CD14-positive monocyte (primary cell): ENCODE results near the gene PTPRH. TPM values are rescaled to one million over a fixed set of nuclear protein-coding genes. Genes with fewer than 3 reads are reported as not detected.
A peak's percentile ranks its signal among the peaks of the same experiment; 100 is the strongest.

Experiments used
- DNase-seq, 3 donors: peaks; one replicate each; pipeline ENCODE4 v3.0.0-alpha.2; 2011 to 2022
- H2AFZ ChIP-seq: 2 replicates; pipeline ENCODE4 v1.6.0; 2012; ENCODE audit warnings: mild to moderate bottlenecking, low read depth, low read length, inconsistent platforms; ENCODE audit not compliant: insufficient read depth, poor library complexity, severe bottlenecking
- H3K27ac ChIP-seq, 2 donors: 1 replicate in 1 of 2; 2 replicates in 1 of 2; pipeline ENCODE4 v1.5.1; 2012 to 2013; ENCODE audit warnings: low read length in 2 of 2, control low read depth in 1 of 2, inconsistent platforms in 1 of 2, low read depth in 1 of 2, mild to moderate bottlenecking in 1 of 2
- H3K27me3 ChIP-seq, 2 donors: one replicate each; pipeline versions ENCODE4 v1.6.0 to v1.6.1; 2011 to 2013; ENCODE audit warnings: low read length in 2 of 2; ENCODE audit not compliant: control insufficient read depth in 2 of 2, insufficient read depth in 2 of 2
- H3K36me3 ChIP-seq, 2 donors: replicated peaks in 1 of 2; 1 replicate in 1 of 2; 2 replicates in 1 of 2; pipeline versions ENCODE4 v1.5.1 to v1.6.1; 2012 to 2013; ENCODE audit warnings: low read length in 2 of 2, control low read depth in 1 of 2, inconsistent platforms in 1 of 2, mild to moderate bottlenecking in 1 of 2; ENCODE audit not compliant: insufficient read depth in 2 of 2, control insufficient read depth in 1 of 2
- H3K4me1 ChIP-seq, 2 donors: 1 replicate in 1 of 2; 2 replicates in 1 of 2; pipeline versions ENCODE4 v1.5.1 to v1.6.1; 2012 to 2013; ENCODE audit warnings: low read length in 2 of 2, control low read depth in 1 of 2, inconsistent platforms in 1 of 2, mild to moderate bottlenecking in 1 of 2, moderate library complexity in 1 of 2; ENCODE audit not compliant: insufficient read depth in 2 of 2, control insufficient read depth in 1 of 2
- H3K4me2 ChIP-seq: replicated peaks from 2 replicates; pipeline ENCODE3; 2012; ENCODE audit warnings: low read length, moderate library complexity, mild to moderate bottlenecking; ENCODE audit not compliant: poor library complexity, severe bottlenecking; ENCODE audit errors: extremely low read depth
- H3K4me3 ChIP-seq, 3 experiments: fragments of 200-600 bp in 1 of 3; sonication (generic) in 1 of 3; replicated peaks in 1 of 3; 1 replicate in 2 of 3; 2 replicates in 1 of 3; pipeline ENCODE4 v1.5.1; 2011 to 2013; ENCODE audit warnings: low read length in 3 of 3, mild to moderate bottlenecking in 3 of 3, control low read depth in 2 of 3, low read depth in 2 of 3, inconsistent platforms in 1 of 3, moderate library complexity in 1 of 3
- H3K79me2 ChIP-seq: 2 replicates; pipeline ENCODE4 v1.6.0; 2012; ENCODE audit warnings: mild to moderate bottlenecking, control low read depth, inconsistent platforms, low read length, moderate library complexity; ENCODE audit not compliant: insufficient read depth
- H3K9ac ChIP-seq: 2 replicates; pipeline ENCODE4 v1.6.0; 2017; ENCODE audit warnings: low read length, mild to moderate bottlenecking; ENCODE audit not compliant: insufficient read depth, poor library complexity, severe bottlenecking
- H3K9me3 ChIP-seq, 2 donors: replicated peaks in 1 of 2; 1 replicate in 1 of 2; 2 replicates in 1 of 2; pipeline versions ENCODE4 v1.5.1 to v1.6.1; 2012 to 2013; ENCODE audit warnings: low read length in 2 of 2, control low read depth in 1 of 2; ENCODE audit not compliant: control insufficient read depth in 1 of 2, insufficient read depth in 1 of 2
- H4K20me1 ChIP-seq: 2 replicates; pipeline ENCODE4 v1.6.0; 2012; ENCODE audit warnings: mild to moderate bottlenecking, low read length, control low read depth, moderate library complexity; ENCODE audit not compliant: insufficient read depth
- H3K27ac Mint-ChIP-seq, 7 donors: one replicate each; pipeline ENCODE4 v1.8.0; 2020; ENCODE audit warnings: mild to moderate bottlenecking in 7 of 7, mixed read lengths in 7 of 7, moderate library complexity in 6 of 7, inconsistent platforms in 2 of 7
- H3K27me3 Mint-ChIP-seq, 3 donors: one replicate each; pipeline ENCODE4 v1.8.0; 2021 to 2022; ENCODE audit warnings: low read depth in 3 of 3, mild to moderate bottlenecking in 3 of 3, mixed read lengths in 3 of 3, moderate library complexity in 3 of 3, inconsistent platforms in 1 of 3
- H3K36me3 Mint-ChIP-seq, 2 donors: one replicate each; pipeline ENCODE4 v1.8.0; 2020; ENCODE audit warnings: mixed read lengths in 2 of 2, inconsistent platforms in 1 of 2, mild to moderate bottlenecking in 1 of 2
- H3K4me1 Mint-ChIP-seq: one replicate; pipeline ENCODE4 v1.8.0; 2020; ENCODE audit warnings: mild to moderate bottlenecking, mixed read lengths
- H3K4me3 Mint-ChIP-seq, 2 donors: one replicate each; pipeline ENCODE4 v1.8.0; 2020; ENCODE audit warnings: mild to moderate bottlenecking in 2 of 2, mixed read lengths in 2 of 2, moderate library complexity in 1 of 2
- H3K9me3 Mint-ChIP-seq, 7 donors: one replicate each; pipeline ENCODE4 v1.8.0; 2020 to 2022; ENCODE audit warnings: mixed read lengths in 7 of 7, mild to moderate bottlenecking in 6 of 7, moderate library complexity in 6 of 7, inconsistent platforms in 2 of 7
- CTCF ChIP-seq: fragments of 200-600 bp; IDR thresholded peaks from one replicate; pipeline ENCODE4 v1.8.0; 2022; ENCODE audit warnings: antibody characterized with exemption, mild to moderate bottlenecking
- WGBS: methylation state at CpG from one replicate; pipeline ENCODE4 v1.1.5; 2013; ENCODE audit warnings: missing lambda C conversion rate; ENCODE audit not compliant: insufficient coverage; 5-methylcytosine and 5-hydroxymethylcytosine counted together
- intact Hi-C, 2 donors: fragments of 100-400 bp; cut with micrococcal nuclease; formaldehyde crosslinking; loops; one replicate each; pipeline versions ENCODE4 v1.15.0 to v1.15.1; 2023
- polyA plus RNA-seq, 3 donors: library from polyadenylated mRNA; depleted of rRNA in 1 of 3; unstranded in 2 of 3; stranded (reverse) in 1 of 3; fragments of 300-500 nt in 2 of 3; fragments of >200 nt in 1 of 3; fragmentation: Illumina TruSeq in 2 of 3; gene quantifications; 1 replicate in 2 of 3; 2 replicates in 1 of 3; pipeline ENCODE4 v1.2.3, GENCODE V29; 2012 to 2021

The PTPRH gene
- polyA plus RNA-seq, 3 donors = 0.08 to 0.53 TPM; not detected in 1

- no peak within 1 kb of the TSS for H3K9ac ChIP-seq
- peaks cover 13% of the 10 kb centered on the region for H3K4me1 Mint-ChIP-seq
- no peaks in the 10 kb centered on the region for H4K20me1 ChIP-seq
- peak within 1 kb of the TSS; percentile 56 for H3K4me2 ChIP-seq
- H3K36me3 ChIP-seq = no peaks in the 10 kb centered on the region
- peaks cover 10 to 20% of the 10 kb centered on the region in 2 donors for H3K9me3 ChIP-seq
- no peak within 1 kb of the TSS for H2AFZ ChIP-seq
- peaks cover 69 to 80% (median 76%) of the 10 kb centered on the region in 3 donors for H3K27me3 Mint-ChIP-seq
- 1% methylated on average over 60 of the region's 68 CpGs for WGBS
- H3K4me3 ChIP-seq = peak within 1 kb of the TSS in 1 of 3 experiments; percentile 45
- H3K9me3 Mint-ChIP-seq = peaks cover 7 to 25% (median 21%) of the 10 kb centered on the region in 7 donors
- intact Hi-C loops = no loop called here
- peak within 1 kb of the TSS; percentile 43 to 89 for H3K4me3 Mint-ChIP-seq
- TF ChIP-seq CTCF = no peak
- peaks cover 20 to 72% of the 10 kb centered on the region in 2 donors for H3K27me3 ChIP-seq
- H3K27ac ChIP-seq = no peak within 1 kb of the TSS
- peaks cover 2 to 5% of the 10 kb centered on the region in 2 donors for H3K36me3 Mint-ChIP-seq
- DNase-seq = no peak
- peak within 1 kb of the TSS in 4 of 7 donors; percentile 11 to 71 (median 48) for H3K27ac Mint-ChIP-seq
- no peaks in the 10 kb centered on the region for H3K79me2 ChIP-seq
- peaks cover 10 to 15% of the 10 kb centered on the region in 2 donors for H3K4me1 ChIP-seq
These were observed 29.5 kb downstream of the PTPRH start, which contains the start of gene SYT5 for GRCh38 chr19:55179606-55180484. TSS of gene SYT5 (minus strand) at chr19:55180289. CDS start at chr19:55179041, 1,248 bp downstream.

- peak; percentile 42 to 63 (median 49) for DNase-seq
- Histone ChIP-seq H3K79me2 (no peaks in the 10 kb centered on the region), H3K36me3 (no peaks in the 10 kb centered on the region), H3K4me2 (peak overlapping the region; percentile 56), H4K20me1 (no peaks in the 10 kb centered on the region), H3K27ac (no peak overlapping the region), H2AFZ (no peak overlapping the region), H3K4me1 (peaks cover 14 to 21% of the 10 kb centered on the region in 2 donors), H3K9ac (no peak overlapping the region), H3K4me3 (peak overlapping the region in 1 of 3 experiments; percentile 45), H3K27me3 (peaks cover 24 to 81% of the 10 kb centered on the region in 2 donors), H3K9me3 (peaks cover 16 to 28% of the 10 kb centered on the region in 2 donors)
- intact Hi-C loops = no loop called here
- peak overlapping the region; percentile 24 to 76 for H3K4me3 Mint-ChIP-seq
- H3K36me3 Mint-ChIP-seq = peaks cover 2 to 5% of the 10 kb centered on the region in 2 donors
- no peak for TF ChIP-seq CTCF
- WGBS = 5% methylated on average over 47 of the region's 61 CpGs
- peaks cover 78 to 88% (median 83%) of the 10 kb centered on the region in 3 donors for H3K27me3 Mint-ChIP-seq
- peak overlapping the region in 2 of 7 donors; percentile 36 to 49 for H3K27ac Mint-ChIP-seq
- H3K4me1 Mint-ChIP-seq = peaks cover 18% of the 10 kb centered on the region
- H3K9me3 Mint-ChIP-seq = peaks cover 7 to 33% (median 29%) of the 10 kb centered on the region in 7 donors
These were observed 30.3 kb downstream of the PTPRH start for GRCh38 chr19:55178781-55179599.
